Activated CD4-positive, alpha-beta memory T cell treated with anti-CD3 and anti-CD28 coated beads, Interleukin-2, amount 10 ng/mL, durations not matched to agents 7 days and 5 days (primary cell): Measurements from ENCODE around the gene CABP4. TPM values are rescaled to one million over a fixed set of nuclear protein-coding genes. Genes with fewer than 3 reads are reported as not detected.
A peak's percentile ranks its signal among the peaks of the same experiment; 100 is the strongest.

Experiments
- CTCF ChIA-PET: fragments of 350-600 bp; sonication (Branson Sonifier 250); formaldehyde crosslinking; loops from one replicate; lab custom pipeline; 2021; ENCODE audit warnings: antibody characterized with exemption, inconsistent platforms; lab: Charles Lee
- POLR2A ChIA-PET: fragments of 350-600 bp; sonication (Branson Sonifier 250); formaldehyde crosslinking; loops from one replicate; lab custom pipeline; 2021; ENCODE audit warnings: antibody characterized with exemption; lab: Charles Lee
- DNase-seq: peaks from one replicate; pipeline ENCODE4 v3.0.0-alpha.2; 2020
- H3K27ac Mint-ChIP-seq: one replicate; pipeline ENCODE4 v1.8.0; 2021; ENCODE audit warnings: mild to moderate bottlenecking, mixed read lengths
- H3K27me3 Mint-ChIP-seq: one replicate; pipeline ENCODE4 v1.8.0; 2021; ENCODE audit warnings: mixed read lengths
- H3K36me3 Mint-ChIP-seq: one replicate; pipeline ENCODE4 v1.8.0; 2021; ENCODE audit warnings: low read depth, mixed read lengths
- H3K4me1 Mint-ChIP-seq: one replicate; pipeline ENCODE4 v1.8.0; 2021; ENCODE audit warnings: mixed read lengths
- H3K4me3 Mint-ChIP-seq: one replicate; pipeline ENCODE4 v1.8.0; 2021; ENCODE audit warnings: mild to moderate bottlenecking, mixed read lengths
- H3K9me3 Mint-ChIP-seq: one replicate; pipeline ENCODE4 v1.8.0; 2021; ENCODE audit warnings: mixed read lengths
- total RNA-seq, 2 experiments: library from RNA; stranded (reverse); gene quantifications; one replicate each; pipeline ENCODE4 v1.2.3, GENCODE V29; 2021

CABP4 gene
- total RNA-seq, 2 experiments from 2014 or later = 2.3 to 3.3 TPM

GRCh38 chr11:67431346-67432249 lies 23.6 kb upstream of the CABP4 start:
- ChIA-PET CTCF (no interaction called here), POLR2A (interaction anchor here (0.7 to 15.2 kb wide), 12 partner anchors 8 to 79 kb away, joined by 3 to 361 read pairs (median 4); partner anchors contain the start of genes PPP1CA, RAD9A and TBC1D10C)
- H3K27ac Mint-ChIP-seq = peak overlapping the region; percentile 38
- peaks cover 74% of the 10 kb centered on the region for H3K4me1 Mint-ChIP-seq
- no peaks in the 10 kb centered on the region for H3K27me3 Mint-ChIP-seq
- H3K4me3 Mint-ChIP-seq = no peak overlapping the region
- peaks cover 43% of the 10 kb centered on the region for H3K36me3 Mint-ChIP-seq
- DNase-seq = no peak
- H3K9me3 Mint-ChIP-seq = no peaks in the 10 kb centered on the region

GRCh38 chr11:67432655-67433349 lies 22.4 kb upstream of the CABP4 start:
- ChIA-PET CTCF (interaction anchor here (0.9 to 1.1 kb wide), 2 partner anchors 8 to 26 kb away, joined by 3 read pairs; no protein-coding TSS in a partner anchor), POLR2A (interaction anchor here (0.7 to 15.2 kb wide), 12 partner anchors 8 to 80 kb away, joined by 3 to 361 read pairs (median 6); partner anchors contain the start of genes PPP1CA, RAD9A, TBC1D10C and TMEM134)
- peaks cover 67% of the 10 kb centered on the region for H3K4me1 Mint-ChIP-seq
- peak overlapping the region; percentile 21 for H3K4me3 Mint-ChIP-seq
- H3K27ac Mint-ChIP-seq = peak overlapping the region; percentile 73
- peaks cover 53% of the 10 kb centered on the region for H3K36me3 Mint-ChIP-seq
- H3K27me3 Mint-ChIP-seq = no peaks in the 10 kb centered on the region
- no peak for DNase-seq
- no peaks in the 10 kb centered on the region for H3K9me3 Mint-ChIP-seq

- H3K4me1 Mint-ChIP-seq = peaks cover 65% of the 10 kb centered on the region
- ChIA-PET POLR2A (interaction anchor here (1.1 to 15.2 kb wide), 10 partner anchors 9 to 81 kb away, joined by 3 to 361 read pairs (median 9); partner anchors contain the start of genes PPP1CA, TBC1D10C and TMEM134), CTCF (interaction anchor here (1.1 kb wide), 1 partner anchor 9 kb away, joined by 3 read pairs; no protein-coding TSS in a partner anchor)
- DNase-seq = no peak
- H3K27ac Mint-ChIP-seq = peak overlapping the region; percentile 73
- no peaks in the 10 kb centered on the region for H3K9me3 Mint-ChIP-seq
- peak overlapping the region; percentile 94 for H3K4me3 Mint-ChIP-seq
- H3K27me3 Mint-ChIP-seq = no peaks in the 10 kb centered on the region
- H3K36me3 Mint-ChIP-seq = peaks cover 61% of the 10 kb centered on the region
These were observed 21.4 kb upstream of the CABP4 start for GRCh38 chr11:67433536-67434394.

- DNase-seq = no peak
- POLR2A ChIA-PET = interaction anchor here (1.1 to 15.2 kb wide), 8 partner anchors 10 to 82 kb away, joined by 3 to 361 read pairs (median 9); partner anchors contain the start of genes PPP1CA, TBC1D10C and TMEM134
- peaks cover 68% of the 10 kb centered on the region for H3K36me3 Mint-ChIP-seq
These were observed 20.7 kb upstream of the CABP4 start for GRCh38 chr11:67434395-67434881.

GRCh38 chr11:67435031-67435726 lies 20.0 kb upstream of the CABP4 start:
- Mint-ChIP-seq H3K4me3 (peak overlapping the region; percentile 94), H3K4me1 (peaks cover 64% of the 10 kb centered on the region), H3K27me3 (no peaks in the 10 kb centered on the region), H3K9me3 (no peaks in the 10 kb centered on the region), H3K27ac (peak overlapping the region; percentile 97), H3K36me3 (peaks cover 73% of the 10 kb centered on the region)
- ChIA-PET POLR2A (interaction anchor here (1.1 to 15.2 kb wide), 11 partner anchors 7 to 82 kb away, joined by 3 to 361 read pairs (median 74); partner anchors contain the start of genes AIP, PPP1CA, RPS6KB2 and TBC1D10C), CTCF (interaction anchor here (1.0 kb wide), 1 partner anchor 26 kb away, joined by 3 read pairs; no protein-coding TSS in a partner anchor)
- DNase-seq = no peak

More at GRCh38 chr11:67434395-67434881, 20.7 kb upstream of the CABP4 start:
- H3K27ac Mint-ChIP-seq = peak overlapping the region; percentile 73
- peak overlapping the region; percentile 94 for H3K4me3 Mint-ChIP-seq
- H3K27me3 Mint-ChIP-seq = no peaks in the 10 kb centered on the region
- H3K9me3 Mint-ChIP-seq = no peaks in the 10 kb centered on the region
- CTCF ChIA-PET = interaction anchor here (1.0 kb wide), 1 partner anchor 27 kb away, joined by 3 read pairs; no protein-coding TSS in a partner anchor
- peaks cover 65% of the 10 kb centered on the region for H3K4me1 Mint-ChIP-seq

- no peak for DNase-seq
- Mint-ChIP-seq H3K4me3 (peak overlapping the region; percentile 94), H3K4me1 (peaks cover 67% of the 10 kb centered on the region), H3K9me3 (no peaks in the 10 kb centered on the region), H3K27me3 (no peaks in the 10 kb centered on the region), H3K36me3 (peaks cover 69% of the 10 kb centered on the region), H3K27ac (peak overlapping the region; percentile 97)
- ChIA-PET POLR2A (interaction anchor here (0.7 to 15.2 kb wide), 21 partner anchors 8 to 168 kb away, joined by 4 to 361 read pairs (median 27); partner anchors contain the start of genes AIP, CDK2AP2, PITPNM1 and POLD4), CTCF (interaction anchor here (1.2 to 4.4 kb wide), 4 partner anchors 28 to 84 kb away, joined by 3 to 67 read pairs (median 5); partner anchors contain the start of genes AIP, PPP1CA and TBC1D10C)
These were observed 19.3 kb upstream of the CABP4 start for GRCh38 chr11:67435727-67436458.

- no peaks in the 10 kb centered on the region for H3K9me3 Mint-ChIP-seq
- ChIA-PET POLR2A (interaction anchor here (0.7 to 15.2 kb wide), 25 partner anchors 8 to 197 kb away, joined by 3 to 361 read pairs (median 21); partner anchors contain the start of genes AIP, CDK2AP2, PITPNM1 and POLD4), CTCF (interaction anchor here (1.2 to 4.4 kb wide), 7 partner anchors 16 to 85 kb away, joined by 3 to 67 read pairs (median 7); partner anchors contain the start of genes AIP, CDK2AP2, PPP1CA and TBC1D10C)
- H3K27ac Mint-ChIP-seq = peak overlapping the region; percentile 97
- peaks cover 72% of the 10 kb centered on the region for H3K4me1 Mint-ChIP-seq
- peak; percentile 80 for DNase-seq
- H3K4me3 Mint-ChIP-seq = peak overlapping the region; percentile 94
- H3K27me3 Mint-ChIP-seq = no peaks in the 10 kb centered on the region
- H3K36me3 Mint-ChIP-seq = peaks cover 69% of the 10 kb centered on the region
These were observed 18.6 kb upstream of the CABP4 start for GRCh38 chr11:67436459-67437081.

GRCh38 chr11:67437082-67437808 lies 17.9 kb upstream of the CABP4 start, which contains the start of gene PTPRCAP:
Gene PTPRCAP, minus strand, starts transcription at chr11:67437682. Its CDS starts 63 bp downstream, at chr11:67437619.
- H3K4me3 Mint-ChIP-seq = peak within 1 kb of the TSS; percentile 94
- no peaks in the 10 kb centered on the region for H3K27me3 Mint-ChIP-seq
- peak within 1 kb of the TSS; percentile 97 for H3K27ac Mint-ChIP-seq
- CTCF ChIA-PET = interaction anchor here (0.6 to 4.4 kb wide), 14 partner anchors 9 to 600 kb away, joined by 3 to 67 read pairs (median 4); partner anchors contain the start of genes AIP, CDK2AP2, POLD4 and PPP1CA
- peaks cover 65% of the 10 kb centered on the region for H3K36me3 Mint-ChIP-seq
- DNase-seq = peak; percentile 82
- peaks cover 71% of the 10 kb centered on the region for H3K4me1 Mint-ChIP-seq
- no peaks in the 10 kb centered on the region for H3K9me3 Mint-ChIP-seq
- POLR2A ChIA-PET = interaction anchor here (0.7 to 15.2 kb wide), 30 partner anchors 9 to 204 kb away, joined by 3 to 361 read pairs (median 10); partner anchors contain the start of genes AIP, ANKRD13D, CDK2AP2 and PITPNM1

GRCh38 chr11:67437809-67438157 lies 17.4 kb upstream of the CABP4 start:
- Mint-ChIP-seq H3K4me1 (peaks cover 71% of the 10 kb centered on the region), H3K27me3 (no peaks in the 10 kb centered on the region), H3K36me3 (peaks cover 60% of the 10 kb centered on the region), H3K27ac (peak overlapping the region; percentile 97), H3K4me3 (peak overlapping the region; percentile 94), H3K9me3 (no peaks in the 10 kb centered on the region)
- POLR2A ChIA-PET = interaction anchor here (0.7 to 15.2 kb wide), 27 partner anchors 8 to 204 kb away, joined by 3 to 361 read pairs (median 17); partner anchors contain the start of genes AIP, ANKRD13D, CDK2AP2 and PITPNM1
- DNase-seq = no peak
- CTCF ChIA-PET = interaction anchor here (0.6 to 4.4 kb wide), 13 partner anchors 8 to 599 kb away, joined by 3 to 67 read pairs (median 5); partner anchors contain the start of genes CDK2AP2, POLD4, PPP1CA and RPS6KB2
